Left lung (tissue), 10 donors: Measurements from ENCODE around the gene CPT1C. TPM values are rescaled to one million over a fixed set of nuclear protein-coding genes. Genes with fewer than 3 reads are reported as not detected.

ENCODE experiments used
- ATAC-seq: fragments of 200-7000 bp; cut with Tn5 transposase; one replicate; pipeline ENCODE4 v1.9.1; 2020; ENCODE audit warnings: moderate library complexity
- DNase-seq, 4 donors: peaks; one replicate each; pipeline ENCODE4 v3.0.0-alpha.2; 2013 to 2020
- H3K27ac ChIP-seq, 2 donors: fragments of 200-600 bp; sonication (generic) in 1 of 2; one replicate each; pipeline versions ENCODE4 v1.5.0 to v1.8.0; 2020 to 2021
- H3K27me3 ChIP-seq, 2 donors: fragments of 200-600 bp; sonication (generic) in 1 of 2; one replicate each; pipeline versions ENCODE4 v1.5.0 to v1.8.0; 2020 to 2021
- H3K36me3 ChIP-seq, 2 donors: fragments of 200-600 bp; sonication (generic) in 1 of 2; one replicate each; pipeline versions ENCODE4 v1.5.0 to v1.8.0; 2020 to 2021
- H3K4me1 ChIP-seq, 2 donors: fragments of 200-600 bp; one replicate each; pipeline ENCODE4 v1.8.0; 2021
- H3K4me3 ChIP-seq, 2 donors: fragments of 200-600 bp; sonication (generic) in 1 of 2; one replicate each; pipeline versions ENCODE4 v1.5.0 to v1.8.0; 2020 to 2021; ENCODE audit warnings: mild to moderate bottlenecking in 1 of 2
- H3K9me3 ChIP-seq, 2 donors: fragments of 200-600 bp; sonication (generic) in 1 of 2; one replicate each; pipeline versions ENCODE4 v1.5.0 to v1.8.0; 2020 to 2021
- CTCF ChIP-seq, 2 donors: fragments of 200-600 bp; sonication (generic) in 1 of 2; IDR thresholded peaks; one replicate each; pipeline versions ENCODE4 v1.5.0 to v1.8.0; 2021; ENCODE audit warnings: antibody characterized with exemption in 2 of 2
- intact Hi-C, 2 donors: fragments of 100-400 bp; cut with DNase I; formaldehyde crosslinking; loops; one replicate each; pipeline versions ENCODE4 v1.11.2 to v1.14.2; 2022
- polyA plus RNA-seq, 6 donors: library from polyadenylated mRNA; unstranded; fragments of 120-200 nt; gene quantifications; one replicate each; pipeline ENCODE4 v1.2.1, GENCODE V29; 2013; ENCODE audit not compliant: insufficient read length in 6 of 6
- total RNA-seq, 2 donors: library from RNA; stranded (reverse); fragmentation: NEBNext Ultra II Directional; extraction: Animal tissue kit (Norgen Biotek cat#: 25700); gene quantifications; one replicate each; pipeline ENCODE4 v1.2.1, GENCODE V29; 2021
- donor health status: DM: no; HTN: yes; CAD: no.
- donor health status: DM: no; HTN: no; CAD: no.

CPT1C gene
- total and polyA plus RNA-seq, 8 donors: 6.2 to 37.3 (median 29.0) TPM

GRCh38 chr19:49744946-49745381 is 54.0 kb downstream of the CPT1C start:
- no peak for ATAC-seq
- Histone ChIP-seq H3K4me1 (no peaks in the 10 kb centered on the region), H3K4me3 (no peak overlapping the region), H3K27me3 (no peaks in the 10 kb centered on the region), H3K27ac (no peak overlapping the region), H3K36me3 (no peaks in the 10 kb centered on the region), H3K9me3 (no peaks in the 10 kb centered on the region)
- no peak for DNase-seq
- intact Hi-C loops: no loop called here
- no peak for TF ChIP-seq CTCF (IDR thresholded peaks at IDR 0.05)

- no peak overlapping the region for H3K27ac ChIP-seq
- no peaks in the 10 kb centered on the region for H3K4me1 ChIP-seq
- intact Hi-C loops: no loop called here
- H3K27me3 ChIP-seq: no peaks in the 10 kb centered on the region
- TF ChIP-seq CTCF (IDR thresholded peaks at IDR 0.05): no peak
- no peaks in the 10 kb centered on the region for H3K9me3 ChIP-seq
- DNase-seq: peak in 3 of 4 donors; percentile 35 to 87 (median 69)
- no peaks in the 10 kb centered on the region for H3K36me3 ChIP-seq
- no peak overlapping the region for H3K4me3 ChIP-seq
- peak; percentile 69 for ATAC-seq
These were observed 55.5 kb downstream of the CPT1C start for GRCh38 chr19:49746206-49746958.

- Histone ChIP-seq H3K27ac (no peak overlapping the region), H3K9me3 (no peaks in the 10 kb centered on the region), H3K4me3 (no peak overlapping the region), H3K4me1 (no peaks in the 10 kb centered on the region), H3K27me3 (no peaks in the 10 kb centered on the region), H3K36me3 (no peaks in the 10 kb centered on the region)
- intact Hi-C loops: no loop called here
- peak; percentile 11 for ATAC-seq
- no peak for TF ChIP-seq CTCF (IDR thresholded peaks at IDR 0.05)
- no peak for DNase-seq
These were observed 58.3 kb downstream of the CPT1C start for GRCh38 chr19:49749055-49749716.

GRCh38 chr19:49749771-49750170 is 58.9 kb downstream of the CPT1C start:
- H3K9me3 ChIP-seq: no peaks in the 10 kb centered on the region
- no peak for DNase-seq
- H3K36me3 ChIP-seq: no peaks in the 10 kb centered on the region
- no peaks in the 10 kb centered on the region for H3K4me1 ChIP-seq
- no peak for ATAC-seq
- H3K4me3 ChIP-seq: no peak overlapping the region
- no peaks in the 10 kb centered on the region for H3K27me3 ChIP-seq
- intact Hi-C loops: no loop called here
- H3K27ac ChIP-seq: no peak overlapping the region
- TF ChIP-seq CTCF (IDR thresholded peaks at IDR 0.05): no peak

- H3K9me3 ChIP-seq: peaks cover 0 to 10% of the 10 kb centered on the region in 2 donors
- no peak overlapping the region for H3K27ac ChIP-seq
- no peak overlapping the region for H3K4me3 ChIP-seq
- H3K27me3 ChIP-seq: no peaks in the 10 kb centered on the region
- DNase-seq: no peak
- no peak for ATAC-seq
- TF ChIP-seq CTCF (IDR thresholded peaks at IDR 0.05): no peak
- intact Hi-C loops: no loop called here
- H3K4me1 ChIP-seq: no peaks in the 10 kb centered on the region
- H3K36me3 ChIP-seq: no peaks in the 10 kb centered on the region
These were observed 61.8 kb downstream of the CPT1C start for GRCh38 chr19:49752701-49753100.
